Measurements from ENCODE around the gene MBD5. TPM values are rescaled to one million over a fixed set of nuclear protein-coding genes. Genes with fewer than 3 reads are reported as not detected.

The MBD5 gene
- total and polyA plus RNA-seq, 2 of the 4 experiments (the other 2 are of a cell fraction): 9.8 to 14.2 TPM

- H3K4me2 ChIP-seq (ENCODE audit: low read depth, low read length): no peak overlapping the region
- H3K23ac ChIP-seq (ENCODE audit: low read depth, low read length): no peak overlapping the region
- no peak overlapping the region for H3K27ac ChIP-seq (ENCODE audit: insufficient read depth, low read length)
- H3K14ac ChIP-seq (replicated peaks; ENCODE audit: low read depth, low read length): no peak overlapping the region
- H2BK20ac ChIP-seq (ENCODE audit: low read depth, low read length): no peak overlapping the region
- no peak overlapping the region for H3K9ac ChIP-seq (ENCODE audit: low read depth, low read length)
- peaks cover 3% of the 10 kb centered on the region for H3K4me1 ChIP-seq (ENCODE audit: control insufficient read depth, insufficient read depth, low read length)
- POLR2A ChIA-PET (ENCODE audit: unreplicated experiment): interaction anchor here (0.7 kb wide), 1 partner anchor 30 kb away, joined by 3 read pairs; no protein-coding TSS in a partner anchor
- H2AFZ ChIP-seq (replicated peaks; ENCODE audit: low read length, poor library complexity): no peak overlapping the region
- BruUV-seq (replicated peaks): no TSS peak
- no peak overlapping the region for H2BK120ac ChIP-seq (ENCODE audit: low read depth, low read length)
- no peak overlapping the region for H3K4ac ChIP-seq (ENCODE audit: low read depth, low read length)
- H3K9me1 ChIP-seq (ENCODE audit: insufficient read depth, low read length): no peaks in the 10 kb centered on the region
- TF ChIP-seq NFE2L2 (IDR thresholded peaks at IDR 0.05; ENCODE audit: low read depth, low read length) (no peak), POLR2A (IDR thresholded peaks at IDR 0.05; ENCODE audit: low read depth, low read length) (no peak), CEBPB (IDR thresholded peaks at IDR 0.05; ENCODE audit: low read depth, low read length) (no peak), RFX5 (IDR thresholded peaks at IDR 0.05; ENCODE audit: low read depth, low read length) (no peak), SMC3 (IDR thresholded peaks at IDR 0.05; ENCODE audit: low read depth, low read length) (no peak), FOS (IDR thresholded peaks at IDR 0.05; ENCODE audit: low read depth, low read length) (no peak), ELK1 (IDR thresholded peaks at IDR 0.05; ENCODE audit: borderline replicate concordance, low read depth, low read length) (no peak), CTCF (conservative IDR thresholded peaks at IDR 0.05; ENCODE audit: low read depth, low read length) (no peak), RCOR1 (IDR thresholded peaks at IDR 0.05; ENCODE audit: insufficient replicate concordance, low read length) (no peak), MXI1 (IDR thresholded peaks at IDR 0.05; ENCODE audit: borderline replicate concordance, low read depth, low read length) (no peak), MAFK (IDR thresholded peaks at IDR 0.05; ENCODE audit: low read depth, low read length) (no peak), USF2 (IDR thresholded peaks at IDR 0.05; ENCODE audit: low read depth, low read length) (no peak), CHD1 (IDR thresholded peaks at IDR 0.05; ENCODE audit: low read depth, low read length) (no peak), RAD21 (IDR thresholded peaks at IDR 0.05; ENCODE audit: low read length) (no peak), BHLHE40 (IDR thresholded peaks at IDR 0.05; ENCODE audit: low read depth, low read length) (no peak), MAZ (IDR thresholded peaks at IDR 0.05; ENCODE audit: borderline replicate concordance, low read depth, low read length) (no peak)
- no peaks in the 10 kb centered on the region for H3K27me3 ChIP-seq (ENCODE audit: control insufficient read depth, insufficient read depth, low read length)
- ATAC-seq (ENCODE audit: low read depth) (no peak), DNase-seq (no peak)
- intact Hi-C loops (cut with micrococcal nuclease) (no loop called here), in situ Hi-C loops (cut with MboI; ENCODE audit: low sequenced_read_pairs) (no loop called here), dilution Hi-C loops (cut with HindIII; ENCODE audit: low sequenced_read_pairs, unreplicated experiment) (no loop called here)
- peaks cover 7% of the 10 kb centered on the region for H3K9me3 ChIP-seq (ENCODE audit: control insufficient read depth, insufficient read depth, low read length)
- CTCF ChIA-PET: no interaction called here
- H3K4me3 ChIP-seq (ENCODE audit: insufficient read depth, low read depth, low read length): no peak overlapping the region
- H4K20me1 ChIP-seq (ENCODE audit: insufficient read depth, low read length): no peaks in the 10 kb centered on the region
- no peak overlapping the region for H3K56ac ChIP-seq (ENCODE audit: extremely low read depth, insufficient read depth, low read length)
- no peak overlapping the region for H2BK5ac ChIP-seq (ENCODE audit: low read depth, low read length, poor library complexity, severe bottlenecking)
- H2AK5ac ChIP-seq (ENCODE audit: low read depth, low read length): no peak overlapping the region
- H3K18ac ChIP-seq (ENCODE audit: low read depth, low read length): no peak overlapping the region
- H2BK15ac ChIP-seq (ENCODE audit: low read depth, low read length): no peak overlapping the region
- H4K5ac ChIP-seq (ENCODE audit: low read depth, low read length): no peak overlapping the region
- H3K79me1 ChIP-seq (ENCODE audit: low read depth in 1 of 2, low read length in 2 of 2): peaks cover 0 to 2% of the 10 kb centered on the region in 2 experiments; a peak in 1 of 4 replicates
- H4K91ac ChIP-seq (ENCODE audit: insufficient read depth, low read depth, low read length): no peak overlapping the region
- H2AK9ac ChIP-seq (replicated peaks; ENCODE audit: low read depth, low read length, poor library complexity): no peak overlapping the region
- H3K36me3 ChIP-seq (ENCODE audit: control insufficient read depth, insufficient read depth, low read length): peaks cover 11% of the 10 kb centered on the region
- no peak overlapping the region for H4K8ac ChIP-seq (ENCODE audit: low read depth in 2 of 2, low read length in 2 of 2)
These were observed 217.0 kb downstream of the MBD5 start for GRCh38 chr2:148237911-148238310.

Measured in IMR-90 (cell line).